Vein endothelial cell (primary cell): ENCODE results near the gene NUTM2E. TPM values are rescaled to one million over a fixed set of nuclear protein-coding genes. Genes with fewer than 3 reads are reported as not detected.

Source experiments
- total RNA-seq: library from RNA; depleted of rRNA; stranded (reverse); fragments of >200 nt; gene quantifications from 2 replicates; pipeline ENCODE4 v1.2.3, GENCODE V29; 2012

The NUTM2E gene, protein sequence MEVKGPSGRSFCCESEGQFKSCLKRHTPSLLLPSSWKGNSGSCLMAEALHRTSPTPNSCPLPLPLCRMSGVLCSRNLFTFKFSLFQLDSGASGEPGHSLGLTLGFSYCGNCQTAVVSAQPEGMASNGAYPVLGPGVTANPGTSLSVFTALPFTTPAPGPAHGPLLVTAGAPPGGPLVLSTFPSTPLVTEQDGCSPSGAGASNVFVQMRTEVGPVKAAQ (N-terminal part only)
- 0.38 TPM in 1 of 2 replicates, not detected in the other for total RNA-seq

GRCh38 chr10:79826496-79827215, at the start of gene NUTM2E:
NUTM2E (plus strand) TSS chr10:79826739; CDS start chr10:79841741, 15,002 bp downstream.

Other genes starting within 250 kb of the NUTM2E start
- gene SFTPA1, start 215.8 kb upstream of the NUTM2E start, total RNA-seq: not detected in 2 replicates
- gene NUTM2B, start 123.5 kb upstream of the NUTM2E start, total RNA-seq: 0.10 and 0.33 TPM in 2 replicates
- 0.29 TPM in 1 of 2 replicates, not detected in the other for gene SFTPD, start 122.4 kb downstream of the NUTM2E start, total RNA-seq